Smooth muscle cell (in vitro differentiated cells): ENCODE data around the gene TJP2. TPM values are rescaled to one million over a fixed set of nuclear protein-coding genes. Genes with fewer than 3 reads are reported as not detected.

Source experiments
- DNase-seq: peaks from one replicate; lab custom pipeline; 2025; ENCODE audit not compliant: unreplicated experiment; lab: John Stamatoyannopoulos, UW
- H2AFZ ChIP-seq: fragments of 200-600 bp; sonication (generic); 2 replicates; pipeline ENCODE4 v1.6.0; 2016; ENCODE audit warnings: antibody characterized with exemption, low read depth, mild to moderate bottlenecking
- H3F3A ChIP-seq: fragments of 200-600 bp; sonication (generic); 2 replicates; pipeline ENCODE4 v1.6.0; 2017; ENCODE audit warnings: antibody characterized with exemption, low read depth
- H3K27ac ChIP-seq: fragments of 200-600 bp; sonication (generic); 2 replicates; pipeline ENCODE4 v1.5.1; 2016; ENCODE audit warnings: low read depth, mild to moderate bottlenecking
- H3K27me3 ChIP-seq: fragments of 200-600 bp; sonication (generic); 2 replicates; pipeline ENCODE4 v1.6.1; 2016; ENCODE audit warnings: low read depth, mild to moderate bottlenecking
- H3K36me3 ChIP-seq: fragments of 200-600 bp; sonication (generic); 2 replicates; pipeline ENCODE4 v1.5.1; 2016; ENCODE audit warnings: low read depth
- H3K4me1 ChIP-seq: fragments of 200-600 bp; sonication (generic); 2 replicates; pipeline ENCODE4 v1.5.1; 2016; ENCODE audit warnings: low read depth
- H3K4me2 ChIP-seq: fragments of 200-600 bp; sonication (generic); 2 replicates; pipeline ENCODE4 v1.6.0; 2016; ENCODE audit warnings: mild to moderate bottlenecking
- H3K4me3 ChIP-seq: fragments of 200-600 bp; sonication (generic); 2 replicates; pipeline ENCODE4 v1.5.1; 2016; ENCODE audit warnings: mild to moderate bottlenecking
- H3K79me2 ChIP-seq: fragments of 200-600 bp; sonication (generic); 2 replicates; pipeline ENCODE4 v1.6.0; 2016; ENCODE audit warnings: low read depth, mild to moderate bottlenecking
- H3K9ac ChIP-seq: fragments of 200-600 bp; sonication (generic); 2 replicates; pipeline ENCODE4 v1.6.0; 2016; ENCODE audit warnings: low read depth
- H3K9me3 ChIP-seq: fragments of 200-600 bp; sonication (generic); replicated peaks from 2 replicates; pipeline ENCODE4 v1.5.1; 2016; ENCODE audit warnings: low read depth
- H4K20me1 ChIP-seq: fragments of 200-600 bp; sonication (generic); 2 replicates; pipeline ENCODE4 v1.6.0; 2016; ENCODE audit warnings: low read depth
- WGBS: methylation state at CpG from one replicate; pipeline ENCODE4 v1.1.7; 2016; ENCODE audit warnings: low lambda C conversion rate; 5-methylcytosine and 5-hydroxymethylcytosine counted together
- polyA plus RNA-seq: library from polyadenylated mRNA; unstranded; fragments of >200 nt; fragmentation: Nextera tagmentation; extraction: Ambion mirVana; gene quantifications from 2 replicates; pipeline ENCODE4 v1.2.1, GENCODE V29; 2016
- total RNA-seq: library from RNA; depleted of rRNA; stranded (reverse); fragments of >200 nt; gene quantifications from 2 replicates; pipeline ENCODE4 v1.2.3, GENCODE V29; 2014
- TF ChIP-seq, protein P1 (sequence below): fragments of 200-600 bp; sonication (generic); IDR thresholded peaks from 2 replicates; pipeline ENCODE4 v1.5.1; 2017; ENCODE audit warnings: borderline replicate concordance, mild to moderate bottlenecking, antibody characterized with exemption; ENCODE audit not compliant: insufficient read depth, poor library complexity, severe bottlenecking

TJP2 gene
- total and polyA plus RNA-seq, 2 experiments from 2014 or later = 14.9 to 48.4 TPM

DNA sequence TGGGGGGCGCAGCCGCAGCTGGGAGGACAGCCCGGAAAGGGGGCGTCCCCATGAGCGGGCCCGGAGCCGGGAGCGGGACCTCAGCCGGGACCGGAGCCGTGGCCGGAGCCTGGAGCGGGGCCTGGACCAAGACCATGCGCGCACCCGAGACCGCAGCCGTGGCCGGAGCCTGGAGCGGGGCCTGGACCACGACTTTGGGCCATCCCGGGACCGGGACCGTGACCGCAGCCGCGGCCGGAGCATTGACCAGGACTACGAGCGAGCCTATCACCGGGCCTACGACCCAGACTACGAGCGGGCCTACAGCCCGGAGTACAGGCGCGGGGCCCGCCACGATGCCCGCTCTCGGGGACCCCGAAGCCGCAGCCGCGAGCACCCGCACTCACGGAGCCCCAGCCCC, 47.0 kb downstream of the TJP2 start:
- TF ChIP-seq, protein P1, sequence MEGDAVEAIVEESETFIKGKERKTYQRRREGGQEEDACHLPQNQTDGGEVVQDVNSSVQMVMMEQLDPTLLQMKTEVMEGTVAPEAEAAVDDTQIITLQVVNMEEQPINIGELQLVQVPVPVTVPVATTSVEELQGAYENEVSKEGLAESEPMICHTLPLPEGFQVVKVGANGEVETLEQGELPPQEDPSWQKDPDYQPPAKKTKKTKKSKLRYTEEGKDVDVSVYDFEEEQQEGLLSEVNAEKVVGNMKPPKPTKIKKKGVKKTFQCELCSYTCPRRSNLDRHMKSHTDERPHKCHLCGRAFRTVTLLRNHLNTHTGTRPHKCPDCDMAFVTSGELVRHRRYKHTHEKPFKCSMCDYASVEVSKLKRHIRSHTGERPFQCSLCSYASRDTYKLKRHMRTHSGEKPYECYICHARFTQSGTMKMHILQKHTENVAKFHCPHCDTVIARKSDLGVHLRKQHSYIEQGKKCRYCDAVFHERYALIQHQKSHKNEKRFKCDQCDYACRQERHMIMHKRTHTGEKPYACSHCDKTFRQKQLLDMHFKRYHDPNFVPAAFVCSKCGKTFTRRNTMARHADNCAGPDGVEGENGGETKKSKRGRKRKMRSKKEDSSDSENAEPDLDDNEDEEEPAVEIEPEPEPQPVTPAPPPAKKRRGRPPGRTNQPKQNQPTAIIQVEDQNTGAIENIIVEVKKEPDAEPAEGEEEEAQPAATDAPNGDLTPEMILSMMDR = no peak
- Histone ChIP-seq H3K4me1 (peaks cover 3% of the 10 kb centered on the region), H3K4me3 (no peak overlapping the region), H4K20me1 (peaks cover 3% of the 10 kb centered on the region), H3K27me3 (no peaks in the 10 kb centered on the region), H3K9me3 (no peaks in the 10 kb centered on the region), H3K9ac (no peak overlapping the region), H3F3A (no peaks in the 10 kb centered on the region), H2AFZ (no peak overlapping the region), H3K79me2 (no peaks in the 10 kb centered on the region), H3K4me2 (no peak overlapping the region), H3K27ac (no peak overlapping the region), H3K36me3 (no peaks in the 10 kb centered on the region)
- 98% methylated on average over 36 of the region's 47 CpGs for WGBS
- no peak for DNase-seq

DNA sequence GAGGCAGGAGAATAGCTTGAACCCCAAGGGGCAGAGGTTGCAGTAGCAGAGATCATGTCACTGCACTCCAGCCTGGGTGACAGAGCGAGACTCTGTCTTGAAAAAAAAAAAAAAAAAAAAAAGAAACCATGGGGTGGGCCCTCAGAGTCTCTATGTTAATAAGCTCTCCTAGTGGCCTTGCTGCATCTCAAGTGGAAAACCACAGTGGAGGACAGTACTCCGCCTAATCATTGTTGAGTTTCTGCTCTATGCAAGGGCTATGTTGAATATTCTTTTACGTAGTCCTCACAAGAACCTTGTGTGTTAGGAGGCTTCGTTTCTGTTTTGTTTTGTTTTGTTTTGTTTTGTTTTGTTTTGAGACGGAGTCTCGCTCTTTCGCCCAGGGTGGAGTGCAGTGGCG, 48.9 kb downstream of the TJP2 start:
- TF ChIP-seq, protein P1 = no peak
- WGBS = 94% methylated on average over 8 of the region's 8 CpGs
- no peaks in the 10 kb centered on the region for H3K36me3 ChIP-seq

DNA sequence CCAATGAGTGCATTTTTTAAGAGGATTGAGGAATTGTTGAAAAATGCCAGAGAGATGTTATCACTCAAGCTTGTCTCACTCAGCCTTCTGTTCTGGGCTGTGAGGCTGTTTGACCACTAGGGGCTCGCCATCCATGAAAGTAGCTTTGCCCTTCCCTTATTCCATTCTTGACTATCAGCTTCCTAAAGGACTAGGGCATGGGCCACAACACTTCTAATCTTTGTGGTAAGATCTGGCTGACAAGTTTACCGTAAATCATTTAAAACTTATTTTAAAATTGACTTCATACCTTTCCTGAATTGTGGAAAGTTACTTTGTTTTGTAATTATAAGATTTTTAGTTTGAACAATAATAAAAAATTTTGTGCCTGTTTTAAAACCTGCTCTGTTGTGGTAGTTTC, 49.5 kb downstream of the TJP2 start:
- TF ChIP-seq, protein P1 = peak; percentile 61
- Histone ChIP-seq H3K4me1 (peaks cover 11% of the 10 kb centered on the region), H3K79me2 (no peaks in the 10 kb centered on the region), H3K4me3 (no peak overlapping the region), H4K20me1 (peaks cover 3% of the 10 kb centered on the region), H3K4me2 (no peak overlapping the region), H3F3A (no peaks in the 10 kb centered on the region), H3K9ac (no peak overlapping the region), H3K9me3 (no peaks in the 10 kb centered on the region), H2AFZ (no peak overlapping the region), H3K36me3 (no peaks in the 10 kb centered on the region), H3K27ac (no peak overlapping the region), H3K27me3 (no peaks in the 10 kb centered on the region)
- DNase-seq = no peak
- 19% methylated on average over 2 of the region's 2 CpGs for WGBS

More for the DNA sequence above, 48.9 kb downstream of the TJP2 start:
- Histone ChIP-seq H3K9ac (no peak overlapping the region), H3K9me3 (no peaks in the 10 kb centered on the region), H4K20me1 (peaks cover 3% of the 10 kb centered on the region), H3K27me3 (no peaks in the 10 kb centered on the region), H3K79me2 (no peaks in the 10 kb centered on the region), H3K4me2 (no peak overlapping the region), H3K4me1 (peaks cover 11% of the 10 kb centered on the region), H3K27ac (no peak overlapping the region), H3K4me3 (no peak overlapping the region), H2AFZ (no peak overlapping the region), H3F3A (no peaks in the 10 kb centered on the region)
- no peak for DNase-seq

DNA sequence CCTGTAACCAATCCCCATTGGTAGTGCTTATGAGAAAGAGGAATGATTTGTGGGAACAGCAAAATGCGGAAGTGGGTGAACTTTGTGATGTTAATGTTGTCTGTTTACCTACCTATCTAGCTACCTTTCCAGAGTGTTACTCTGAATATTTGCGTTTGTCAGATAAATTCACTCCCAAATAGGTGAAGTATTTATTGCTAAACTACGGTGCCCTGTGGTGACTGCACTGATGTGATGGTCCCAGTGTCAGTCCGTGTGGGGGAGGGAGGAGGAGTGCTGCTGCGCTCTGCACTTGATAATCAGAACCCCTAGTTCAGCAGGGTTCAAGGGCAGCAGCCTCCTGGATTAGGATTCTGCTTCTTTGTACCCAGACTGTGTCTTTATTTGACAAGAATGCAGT, 55.3 kb downstream of the TJP2 start:
- Histone ChIP-seq H3K36me3 (no peaks in the 10 kb centered on the region), H2AFZ (no peak overlapping the region), H3F3A (no peaks in the 10 kb centered on the region), H3K27ac (no peak overlapping the region), H3K79me2 (no peaks in the 10 kb centered on the region), H4K20me1 (no peaks in the 10 kb centered on the region), H3K4me2 (no peak overlapping the region), H3K4me3 (no peak overlapping the region), H3K9ac (no peak overlapping the region), H3K27me3 (no peaks in the 10 kb centered on the region), H3K9me3 (no peaks in the 10 kb centered on the region), H3K4me1 (peaks cover 8% of the 10 kb centered on the region)
- WGBS = 78% methylated on average over 5 of the region's 5 CpGs
- TF ChIP-seq, protein P1 = no peak
- DNase-seq = no peak
